ENCODE measurements around the gene TRIO. TPM values are rescaled to one million over a fixed set of nuclear protein-coding genes. Genes with fewer than 3 reads are reported as not detected.

TRIO gene
- total and polyA plus RNA-seq, 10 of the 15 experiments (the other 5 are each of a cell fraction or from before 2014, with no cell fraction given): 5.1 to 96.4 (median 44.6) TPM

- ATAC-seq (no peak), DNase-seq (ENCODE audit: low read depth, low spot score) (no peak), FAIRE-seq (no peak)
- in situ Hi-C loops (cut with MboI): loop anchor here (25.0 kb wide), 2 partner anchors 371 to 654 kb away; no protein-coding TSS in a partner anchor
- Histone ChIP-seq H3K9ac (ENCODE audit: control insufficient read depth, insufficient read depth, low read length) (no peak overlapping the region), H3K4me3 (no peak overlapping the region), H3K4me1 (ENCODE audit: control insufficient read depth, insufficient read depth, low read length) (peaks cover 3% of the 10 kb centered on the region; the same call in 1 of the 2 replicates), H3K4me2 (ENCODE audit: control insufficient read depth, insufficient read depth) (no peak overlapping the region), H3K9me3 (replicated peaks; ENCODE audit: control insufficient read depth, insufficient read depth, low read length) (no peaks in the 10 kb centered on the region), H2AFZ (ENCODE audit: control insufficient read depth, low read depth, low read length) (no peak overlapping the region), H3K27ac (ENCODE audit: control insufficient read depth, insufficient read depth) (no peak overlapping the region), H3K79me2 (ENCODE audit: control insufficient read depth, insufficient read depth, low read length) (no peaks in the 10 kb centered on the region; the same call in 1 of the 2 replicates), H3K27me3 (replicated peaks in 1 of 2; ENCODE audit: control insufficient read depth in 2 of 2, insufficient read depth in 2 of 2, low read length in 1 of 2) (no peaks in the 10 kb centered on the region), H3K36me3 (ENCODE audit: control insufficient read depth in 2 of 2, insufficient read depth in 2 of 2, low read length in 1 of 2) (peaks cover 21 to 29% of the 10 kb centered on the region in 2 experiments; a peak in 3 of 4 replicates), H4K20me1 (ENCODE audit: control insufficient read depth, insufficient read depth) (no peaks in the 10 kb centered on the region)
- ChIA-PET SMC1A (ENCODE audit: uncharacterized antibody, unreplicated experiment) (no interaction called here), POLR2A (no interaction called here), CTCF (interaction anchor here (0.9 kb wide), 1 partner anchor 251 kb away, joined by 3 read pairs; no protein-coding TSS in a partner anchor), RAD21 (ENCODE audit: unreplicated experiment) (no interaction called here)
- intact Hi-C loops (cut with micrococcal nuclease; ENCODE audit: unreplicated experiment): no loop called here
- BruUV-seq (replicated peaks): no TSS peak
- WGBS (ENCODE audit: insufficient coverage, insufficient replicate concordance, low lambda C conversion rate, missing lambda C conversion rate): 93% methylated on average over 7 of the region's 7 CpGs
- TF ChIP-seq, protein P1, sequence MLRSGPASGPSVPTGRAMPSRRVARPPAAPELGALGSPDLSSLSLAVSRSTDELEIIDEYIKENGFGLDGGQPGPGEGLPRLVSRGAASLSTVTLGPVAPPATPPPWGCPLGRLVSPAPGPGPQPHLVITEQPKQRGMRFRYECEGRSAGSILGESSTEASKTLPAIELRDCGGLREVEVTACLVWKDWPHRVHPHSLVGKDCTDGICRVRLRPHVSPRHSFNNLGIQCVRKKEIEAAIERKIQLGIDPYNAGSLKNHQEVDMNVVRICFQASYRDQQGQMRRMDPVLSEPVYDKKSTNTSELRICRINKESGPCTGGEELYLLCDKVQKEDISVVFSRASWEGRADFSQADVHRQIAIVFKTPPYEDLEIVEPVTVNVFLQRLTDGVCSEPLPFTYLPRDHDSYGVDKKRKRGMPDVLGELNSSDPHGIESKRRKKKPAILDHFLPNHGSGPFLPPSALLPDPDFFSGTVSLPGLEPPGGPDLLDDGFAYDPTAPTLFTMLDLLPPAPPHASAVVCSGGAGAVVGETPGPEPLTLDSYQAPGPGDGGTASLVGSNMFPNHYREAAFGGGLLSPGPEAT (IDR thresholded peaks at IDR 0.05; ENCODE audit: low read depth): no peak
- TF ChIP-seq CBFB (IDR thresholded peaks at IDR 0.05; ENCODE audit: low read depth): no peak
Observed at GRCh38 chr5:14358536-14358935, 215.4 kb downstream of the TRIO start.
